Measurements from ENCODE around the gene ZNF605.

ZNF605 gene

DNA sequence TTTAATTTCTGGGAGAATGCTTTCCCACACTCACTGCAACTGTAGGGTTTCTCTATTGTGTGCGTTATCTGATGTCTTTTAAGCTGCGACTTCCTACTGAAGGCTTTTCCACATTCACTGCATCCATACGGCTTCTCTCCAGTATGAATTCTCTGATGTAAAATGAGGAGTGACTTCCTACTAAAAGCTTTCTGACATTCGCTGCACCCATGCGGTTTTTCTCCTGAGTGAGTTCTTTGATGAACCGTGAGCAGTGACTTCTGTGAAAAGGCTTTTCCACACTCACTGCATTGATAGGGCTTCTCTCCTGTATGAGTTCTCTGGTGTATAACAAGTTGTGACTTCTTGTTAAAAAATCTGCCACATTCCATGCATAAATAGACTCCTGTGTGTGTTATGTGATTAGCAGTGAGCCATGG lies 29.7 kb downstream of the ZNF605 start:
- H3K4me3 ChIP-seq (ENCODE audit: low read depth, low read length) = no peak overlapping the region
- TF ChIP-seq, protein P1, sequence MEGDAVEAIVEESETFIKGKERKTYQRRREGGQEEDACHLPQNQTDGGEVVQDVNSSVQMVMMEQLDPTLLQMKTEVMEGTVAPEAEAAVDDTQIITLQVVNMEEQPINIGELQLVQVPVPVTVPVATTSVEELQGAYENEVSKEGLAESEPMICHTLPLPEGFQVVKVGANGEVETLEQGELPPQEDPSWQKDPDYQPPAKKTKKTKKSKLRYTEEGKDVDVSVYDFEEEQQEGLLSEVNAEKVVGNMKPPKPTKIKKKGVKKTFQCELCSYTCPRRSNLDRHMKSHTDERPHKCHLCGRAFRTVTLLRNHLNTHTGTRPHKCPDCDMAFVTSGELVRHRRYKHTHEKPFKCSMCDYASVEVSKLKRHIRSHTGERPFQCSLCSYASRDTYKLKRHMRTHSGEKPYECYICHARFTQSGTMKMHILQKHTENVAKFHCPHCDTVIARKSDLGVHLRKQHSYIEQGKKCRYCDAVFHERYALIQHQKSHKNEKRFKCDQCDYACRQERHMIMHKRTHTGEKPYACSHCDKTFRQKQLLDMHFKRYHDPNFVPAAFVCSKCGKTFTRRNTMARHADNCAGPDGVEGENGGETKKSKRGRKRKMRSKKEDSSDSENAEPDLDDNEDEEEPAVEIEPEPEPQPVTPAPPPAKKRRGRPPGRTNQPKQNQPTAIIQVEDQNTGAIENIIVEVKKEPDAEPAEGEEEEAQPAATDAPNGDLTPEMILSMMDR (IDR thresholded peaks at IDR 0.05; ENCODE audit: low read depth, low read length) = no peak

DNA sequence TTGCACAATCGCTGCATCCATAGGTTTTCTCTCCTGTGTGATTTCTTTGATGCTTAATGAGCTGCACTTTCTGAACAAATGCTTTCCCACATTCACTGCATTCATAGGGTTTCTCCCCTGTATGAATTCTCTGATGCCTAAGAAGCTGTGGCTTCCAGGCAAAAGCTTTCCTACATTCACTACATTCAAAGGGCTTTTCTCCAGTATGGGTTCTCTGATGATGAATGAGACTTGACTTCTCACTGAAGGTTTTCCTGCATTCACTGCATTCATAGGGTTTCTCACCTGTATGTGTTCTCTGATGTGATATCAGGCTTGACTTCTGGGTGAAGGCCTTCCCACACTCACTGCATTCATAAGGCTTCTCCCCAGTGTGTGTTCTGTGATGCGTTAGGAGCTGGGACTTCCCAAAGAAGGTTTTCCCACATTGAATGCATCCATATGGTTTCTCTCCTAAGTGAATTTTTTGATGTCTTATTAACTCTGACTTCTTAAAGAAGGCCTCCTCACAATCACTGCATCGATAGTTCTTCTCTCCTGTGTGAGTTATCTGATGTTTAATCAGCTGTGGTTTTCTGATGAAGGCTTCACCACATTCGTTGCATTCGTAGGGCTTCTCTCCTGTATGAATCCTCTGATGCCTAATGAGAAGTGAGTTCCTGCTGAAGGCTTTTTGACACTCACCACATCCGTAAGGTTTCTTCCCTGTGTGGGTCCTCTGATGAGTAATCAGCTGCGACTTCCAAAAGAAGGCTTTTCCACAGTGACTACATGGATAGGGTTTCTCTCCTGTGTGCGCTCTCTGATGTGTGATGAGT lies 30.3 kb downstream of the ZNF605 start:
- TF ChIP-seq, protein P1 (IDR thresholded peaks at IDR 0.05; ENCODE audit: low read depth, low read length) = no peak
- H3K4me3 ChIP-seq (ENCODE audit: low read depth, low read length) = no peak overlapping the region

DNA sequence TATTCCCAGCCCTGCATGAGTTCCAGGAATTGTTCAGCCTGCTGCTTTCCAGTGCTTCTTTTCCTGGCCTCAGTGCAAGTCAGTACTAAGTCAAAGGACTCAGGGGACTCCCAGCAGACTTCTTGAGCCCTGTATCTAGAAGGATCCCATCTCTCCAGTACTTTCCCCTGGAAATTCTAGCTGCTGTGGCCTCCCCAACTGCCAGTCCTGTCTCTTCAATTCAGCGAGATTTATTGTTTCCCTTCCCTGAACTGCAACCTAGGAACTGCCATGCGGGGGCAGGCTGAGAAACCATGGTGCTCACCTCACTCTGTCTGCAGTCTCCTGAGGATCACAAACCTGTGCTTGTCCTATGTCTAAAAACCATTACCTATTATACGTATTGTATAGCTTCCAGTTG lies 31.8 kb downstream of the ZNF605 start:
- TF ChIP-seq, protein P1 (IDR thresholded peaks at IDR 0.05; ENCODE audit: low read depth, low read length) = no peak
- no peak overlapping the region for H3K4me3 ChIP-seq (ENCODE audit: low read depth, low read length)

DNA sequence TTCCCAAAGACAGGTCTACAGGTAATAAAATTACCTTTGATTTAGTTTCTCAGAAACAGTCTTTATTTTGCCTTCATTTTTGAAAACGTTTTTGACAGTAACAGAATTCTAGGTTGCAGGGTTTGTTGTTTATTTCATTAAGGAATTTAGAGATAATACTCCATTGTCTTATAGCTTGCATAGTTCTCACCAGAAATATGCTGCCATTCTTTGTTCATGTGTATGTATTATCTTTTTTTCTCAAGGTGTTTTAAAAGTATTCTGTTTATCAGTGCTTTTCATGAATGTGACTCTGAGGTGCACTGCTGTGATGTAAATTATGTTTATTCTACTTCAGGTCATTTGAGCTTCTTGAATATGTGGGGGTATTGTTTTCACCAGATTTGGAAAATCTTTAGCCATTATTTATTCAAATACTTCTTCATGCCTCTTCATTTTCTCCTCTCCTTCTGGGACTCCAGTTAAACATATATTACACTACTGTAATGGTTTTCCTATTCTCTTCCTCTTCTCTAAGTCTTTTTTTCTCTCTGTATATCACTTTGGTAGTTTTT lies 32.7 kb downstream of the ZNF605 start:
- TF ChIP-seq, protein P1 (IDR thresholded peaks at IDR 0.05; ENCODE audit: low read depth, low read length) = no peak
- H3K4me3 ChIP-seq (ENCODE audit: low read depth, low read length) = no peak overlapping the region

DNA sequence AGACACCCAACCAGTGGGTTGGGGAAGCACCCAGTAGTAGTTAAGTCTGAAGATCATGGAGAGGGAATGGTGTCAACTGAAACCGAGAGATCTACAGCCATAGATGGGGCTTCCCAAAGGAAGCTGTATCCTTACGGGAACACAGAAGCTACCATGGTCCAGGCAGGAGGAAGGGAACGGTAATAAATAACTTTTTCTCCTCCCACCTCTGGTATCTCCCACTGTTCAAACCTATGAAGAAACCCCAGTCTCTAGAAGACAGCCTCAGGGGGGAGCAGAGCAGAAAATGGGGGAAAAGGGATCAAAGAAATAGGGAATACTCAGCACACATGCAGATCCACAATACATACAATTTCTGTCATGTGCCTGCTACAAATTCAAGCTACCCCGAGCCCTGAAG lies 33.4 kb downstream of the ZNF605 start:
- TF ChIP-seq, protein P1 (IDR thresholded peaks at IDR 0.05; ENCODE audit: low read depth, low read length) = no peak
- no peak overlapping the region for H3K4me3 ChIP-seq (ENCODE audit: low read depth, low read length)

DNA sequence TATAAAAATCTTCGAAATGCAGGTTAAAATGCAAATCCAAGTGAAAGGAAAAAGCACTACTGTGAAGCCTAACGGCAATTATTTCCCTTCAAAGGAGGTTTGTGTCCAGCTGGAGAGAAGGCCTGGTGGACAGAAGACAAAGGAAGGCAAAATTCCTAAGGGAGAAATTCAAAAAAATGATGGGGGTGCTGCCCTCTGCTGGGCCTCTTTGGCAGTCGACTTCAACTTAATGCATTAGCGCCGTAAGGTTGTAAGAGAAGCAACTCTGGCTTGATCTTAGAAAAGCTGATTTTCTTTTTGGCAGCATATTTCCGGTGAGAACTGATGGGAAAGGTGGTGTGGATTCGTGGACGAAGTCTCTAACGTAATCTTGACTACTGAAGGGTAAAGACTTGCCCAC lies 34.4 kb downstream of the ZNF605 start:
- TF ChIP-seq, protein P1 (IDR thresholded peaks at IDR 0.05; ENCODE audit: low read depth, low read length) = no peak
- H3K4me3 ChIP-seq (ENCODE audit: low read depth, low read length) = no peak overlapping the region

DNA sequence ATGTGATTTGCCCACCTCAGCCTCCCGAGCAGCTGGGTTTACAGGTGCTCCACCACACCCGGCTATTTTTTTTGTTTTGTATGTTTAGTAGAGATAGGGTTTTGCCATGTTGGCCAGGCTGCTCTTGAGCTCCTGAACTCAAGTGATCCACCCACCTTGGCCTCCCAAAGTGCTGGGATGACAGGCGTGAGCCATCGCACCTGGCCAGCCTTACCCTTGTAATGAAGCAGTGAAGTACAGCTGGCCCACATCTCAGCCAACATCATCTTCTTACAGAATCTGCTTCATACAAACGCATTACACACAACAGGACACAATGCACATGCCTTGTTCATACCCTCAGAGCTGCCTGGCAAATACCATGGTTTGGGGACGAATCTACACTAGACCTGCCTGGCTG lies 37.4 kb downstream of the ZNF605 start:
- TF ChIP-seq, protein P1 (IDR thresholded peaks at IDR 0.05; ENCODE audit: low read depth, low read length) = no peak
- no peak overlapping the region for H3K4me3 ChIP-seq (ENCODE audit: low read depth, low read length)
